Measurements from ENCODE around the gene ETF1.

GRCh38 chr5:138575194-138576015 lies 32.4 kb upstream of the ETF1 start, which contains the start of gene HSPA9:
- TF ChIP-seq POLR2A (IDR thresholded peaks at IDR 0.05) (peak in 1 of 2 donors; percentile 77), CTCF (IDR thresholded peaks at IDR 0.05) (no peak)
